ENCODE measurements around the gene KRI1. TPM values are rescaled to one million over a fixed set of nuclear protein-coding genes. Genes with fewer than 3 reads are reported as not detected.

Gene KRI1
- total RNA-seq, 2 donors from 2014 or later: 45.2 to 47.7 TPM

DNA sequence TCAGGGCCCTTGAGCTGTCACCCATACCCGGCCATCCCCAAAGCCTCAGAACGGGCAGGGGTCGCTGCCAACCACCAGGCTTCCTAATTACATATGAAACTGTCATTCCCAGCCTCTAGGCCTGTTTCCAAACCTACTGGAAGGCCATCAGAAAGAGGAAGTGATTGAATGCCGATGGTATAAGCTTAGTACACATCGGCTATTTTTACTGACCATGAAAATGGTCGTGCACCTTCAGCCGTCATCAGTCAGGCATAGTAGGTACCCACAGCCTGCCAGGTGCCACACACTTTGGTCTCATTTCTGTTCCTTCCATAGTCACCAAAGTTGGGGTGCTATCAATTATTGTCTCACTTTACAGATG lies 10.2 kb downstream of the KRI1 start:
- Histone ChIP-seq H3K4me1 (ENCODE audit: control insufficient read depth, insufficient read depth, low read length) (no peaks in the 10 kb centered on the region), H3K36me3 (ENCODE audit: control insufficient read depth, insufficient read depth, low read length) (peaks cover 68% of the 10 kb centered on the region), H3K9ac (ENCODE audit: extremely low read depth, low read length, poor library complexity, severe bottlenecking) (no peak overlapping the region), H3K27me3 (ENCODE audit: control insufficient read depth, insufficient read depth, low read length, poor library complexity, severe bottlenecking) (no peaks in the 10 kb centered on the region), H3K27ac (ENCODE audit: low read depth, low read length) (peak overlapping the region; percentile 16), H3K4me3 (ENCODE audit: low read length) (no peak overlapping the region), H3K9me3 (ENCODE audit: control insufficient read depth, low read length) (no peaks in the 10 kb centered on the region)
- no peak overlapping the region for H3K27ac Mint-ChIP-seq
- H3K4me1 Mint-ChIP-seq: no peaks in the 10 kb centered on the region
- H3K9me3 Mint-ChIP-seq: no peaks in the 10 kb centered on the region
- H3K27me3 Mint-ChIP-seq (ENCODE audit: insufficient read depth): no peaks in the 10 kb centered on the region
- H3K4me3 Mint-ChIP-seq: no peak overlapping the region
- TF ChIP-seq, protein P1, sequence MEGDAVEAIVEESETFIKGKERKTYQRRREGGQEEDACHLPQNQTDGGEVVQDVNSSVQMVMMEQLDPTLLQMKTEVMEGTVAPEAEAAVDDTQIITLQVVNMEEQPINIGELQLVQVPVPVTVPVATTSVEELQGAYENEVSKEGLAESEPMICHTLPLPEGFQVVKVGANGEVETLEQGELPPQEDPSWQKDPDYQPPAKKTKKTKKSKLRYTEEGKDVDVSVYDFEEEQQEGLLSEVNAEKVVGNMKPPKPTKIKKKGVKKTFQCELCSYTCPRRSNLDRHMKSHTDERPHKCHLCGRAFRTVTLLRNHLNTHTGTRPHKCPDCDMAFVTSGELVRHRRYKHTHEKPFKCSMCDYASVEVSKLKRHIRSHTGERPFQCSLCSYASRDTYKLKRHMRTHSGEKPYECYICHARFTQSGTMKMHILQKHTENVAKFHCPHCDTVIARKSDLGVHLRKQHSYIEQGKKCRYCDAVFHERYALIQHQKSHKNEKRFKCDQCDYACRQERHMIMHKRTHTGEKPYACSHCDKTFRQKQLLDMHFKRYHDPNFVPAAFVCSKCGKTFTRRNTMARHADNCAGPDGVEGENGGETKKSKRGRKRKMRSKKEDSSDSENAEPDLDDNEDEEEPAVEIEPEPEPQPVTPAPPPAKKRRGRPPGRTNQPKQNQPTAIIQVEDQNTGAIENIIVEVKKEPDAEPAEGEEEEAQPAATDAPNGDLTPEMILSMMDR (conservative IDR thresholded peaks at IDR 0.05): peak; percentile 7
- peaks cover 69% of the 10 kb centered on the region for H3K36me3 Mint-ChIP-seq (ENCODE audit: low read depth)
- no peak for DNase-seq
- WGBS, 2 experiments (ENCODE audit: insufficient coverage in 1 of 2, insufficient read length in 1 of 2): 97 to 98% methylated on average over 4 to 7 of the region's 7 CpGs

DNA sequence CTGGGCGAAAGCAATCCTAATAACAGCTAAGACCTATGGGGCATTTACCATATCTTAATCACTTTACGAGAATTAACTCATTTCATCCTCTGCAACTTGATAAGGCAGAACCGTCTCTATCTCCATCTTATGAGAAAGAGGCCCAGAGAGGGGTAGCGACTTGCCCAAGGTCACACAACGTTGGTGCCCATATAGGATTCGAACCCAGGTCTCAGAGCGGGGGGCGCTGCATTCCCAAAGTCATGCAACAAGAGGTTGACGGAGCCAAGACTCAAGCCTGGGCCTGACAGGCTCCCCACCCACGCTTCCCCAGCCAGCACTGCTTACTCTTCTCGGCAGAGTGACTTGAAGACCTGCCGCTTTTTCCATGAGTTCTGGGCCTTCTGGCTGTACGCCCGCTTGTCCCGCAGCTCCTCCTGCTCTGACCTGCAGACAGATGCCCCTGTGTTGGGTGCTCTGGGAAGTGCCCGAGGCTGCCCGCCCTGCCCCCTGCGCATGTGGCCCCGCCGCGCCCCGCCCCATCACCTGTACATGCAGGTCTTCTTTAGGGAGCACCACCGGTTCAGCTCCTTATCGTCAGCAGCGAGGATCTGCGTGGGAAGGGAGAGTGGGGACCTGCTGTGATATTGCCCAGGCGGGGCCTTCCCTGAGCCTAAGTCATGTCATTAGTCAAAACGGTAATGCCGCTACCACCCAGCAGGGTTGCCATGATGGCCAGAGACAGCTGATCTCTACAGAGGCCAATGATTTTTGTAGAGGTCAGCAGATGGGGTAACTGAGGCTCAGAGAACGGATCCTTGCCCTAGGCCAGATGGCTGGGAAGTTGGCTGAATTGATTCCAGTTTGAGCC lies 10.8 kb downstream of the KRI1 start:
- H3K4me3 ChIP-seq (ENCODE audit: low read length): no peak overlapping the region
- 87 to 90% methylated on average over 19 to 30 of the region's 30 CpGs for WGBS, 2 experiments (ENCODE audit: insufficient coverage in 1 of 2, insufficient read length in 1 of 2)
- H3K27me3 ChIP-seq (ENCODE audit: control insufficient read depth, insufficient read depth, low read length, poor library complexity, severe bottlenecking): no peaks in the 10 kb centered on the region
- Mint-ChIP-seq H3K27me3 (ENCODE audit: insufficient read depth) (no peaks in the 10 kb centered on the region), H3K27ac (no peak overlapping the region), H3K36me3 (ENCODE audit: low read depth) (peaks cover 69% of the 10 kb centered on the region), H3K4me1 (no peaks in the 10 kb centered on the region), H3K4me3 (no peak overlapping the region), H3K9me3 (no peaks in the 10 kb centered on the region)
- H3K4me1 ChIP-seq (ENCODE audit: control insufficient read depth, insufficient read depth, low read length): no peaks in the 10 kb centered on the region
- TF ChIP-seq, protein P1 (conservative IDR thresholded peaks at IDR 0.05): peak; percentile 58
- H3K36me3 ChIP-seq (ENCODE audit: control insufficient read depth, insufficient read depth, low read length): peaks cover 62% of the 10 kb centered on the region
- peak; percentile 64 for DNase-seq
- H3K9me3 ChIP-seq (ENCODE audit: control insufficient read depth, low read length): no peaks in the 10 kb centered on the region
- no peak overlapping the region for H3K9ac ChIP-seq (ENCODE audit: extremely low read depth, low read length, poor library complexity, severe bottlenecking)
- H3K27ac ChIP-seq (ENCODE audit: low read depth, low read length): peak overlapping the region; percentile 16

DNA sequence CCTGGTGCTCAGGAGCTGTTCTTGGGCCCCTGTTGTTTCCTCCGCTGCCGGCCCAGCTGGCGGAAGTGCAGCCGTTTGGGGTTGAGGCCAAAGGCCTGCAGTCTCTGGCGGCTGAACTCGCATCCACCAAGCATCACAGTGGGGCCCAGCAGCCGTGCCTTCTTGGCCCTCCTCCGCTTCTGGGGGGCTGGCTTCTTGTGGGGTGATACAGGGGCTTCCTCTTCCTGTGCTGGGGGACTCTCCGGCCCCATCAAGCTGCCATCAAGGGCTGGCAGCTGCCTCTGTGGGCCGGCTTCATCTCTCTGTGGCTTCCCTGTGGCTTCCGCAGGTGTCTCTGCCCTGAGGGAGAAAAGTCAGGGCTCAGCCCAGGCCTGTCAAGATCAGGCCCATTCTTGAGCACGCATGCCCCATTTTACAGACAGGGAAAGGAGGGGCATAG lies 11.8 kb downstream of the KRI1 start:
- DNase-seq: no peak
- no peak overlapping the region for H3K4me3 ChIP-seq (ENCODE audit: low read length)
- no peak overlapping the region for H3K4me3 Mint-ChIP-seq
- H3K9me3 ChIP-seq (ENCODE audit: control insufficient read depth, low read length): no peaks in the 10 kb centered on the region
- no peak overlapping the region for H3K27ac Mint-ChIP-seq
- H3K4me1 ChIP-seq (ENCODE audit: control insufficient read depth, insufficient read depth, low read length): no peaks in the 10 kb centered on the region
- 95 to 100% methylated on average over 3 to 12 of the region's 12 CpGs for WGBS, 2 experiments (ENCODE audit: insufficient coverage in 1 of 2, insufficient read length in 1 of 2)
- H3K27me3 Mint-ChIP-seq (ENCODE audit: insufficient read depth): no peaks in the 10 kb centered on the region
- H3K4me1 Mint-ChIP-seq: no peaks in the 10 kb centered on the region
- no peaks in the 10 kb centered on the region for H3K27me3 ChIP-seq (ENCODE audit: control insufficient read depth, insufficient read depth, low read length, poor library complexity, severe bottlenecking)
- peaks cover 54% of the 10 kb centered on the region for H3K36me3 ChIP-seq (ENCODE audit: control insufficient read depth, insufficient read depth, low read length)
- H3K27ac ChIP-seq (ENCODE audit: low read depth, low read length): no peak overlapping the region
- H3K9me3 Mint-ChIP-seq: no peaks in the 10 kb centered on the region
- peaks cover 69% of the 10 kb centered on the region for H3K36me3 Mint-ChIP-seq (ENCODE audit: low read depth)
- TF ChIP-seq, protein P1 (conservative IDR thresholded peaks at IDR 0.05): no peak
- no peak overlapping the region for H3K9ac ChIP-seq (ENCODE audit: extremely low read depth, low read length, poor library complexity, severe bottlenecking)
